SJCRH30 (cell line): ENCODE data around the gene SPIB. TPM values are rescaled to one million over a fixed set of nuclear protein-coding genes. Genes with fewer than 3 reads are reported as not detected.
A peak's percentile ranks its signal among the peaks of the same experiment; 100 is the strongest.

Source experiments
- DNase-seq, 2 experiments: peaks; one replicate each; pipeline ENCODE4 v3.0.0-alpha.2; 2015 to 2020
- H3K27ac ChIP-seq: fragments of 250-450 bp; sonication (Bioruptor Pico); 2 replicates; pipeline ENCODE4 v1.5.1; 2020; ENCODE audit warnings: mild to moderate bottlenecking, moderate library complexity
- H3K27me3 ChIP-seq: fragments of 250-450 bp; sonication (Bioruptor Pico); 2 replicates; pipeline ENCODE4 v1.5.1; 2020; ENCODE audit warnings: mild to moderate bottlenecking, moderate library complexity
- H3K36me3 ChIP-seq: fragments of 250-450 bp; sonication (Bioruptor Pico); 2 replicates; pipeline ENCODE4 v1.5.1; 2020; ENCODE audit warnings: mild to moderate bottlenecking, moderate library complexity
- H3K4me1 ChIP-seq: fragments of 250-450 bp; sonication (Bioruptor Pico); 2 replicates; pipeline ENCODE4 v1.5.1; 2020; ENCODE audit warnings: mild to moderate bottlenecking, moderate library complexity
- H3K4me3 ChIP-seq: fragments of 250-450 bp; sonication (Bioruptor Pico); 2 replicates; pipeline ENCODE4 v1.5.1; 2020; ENCODE audit warnings: mild to moderate bottlenecking, moderate library complexity
- H3K9me3 ChIP-seq: fragments of 250-450 bp; sonication (Bioruptor Pico); replicated peaks from 2 replicates; pipeline ENCODE4 v1.5.1; 2020; ENCODE audit warnings: mild to moderate bottlenecking, moderate library complexity
- total RNA-seq: library from RNA; depleted of rRNA; stranded (reverse); fragments of >200 nt; shearing (Covaris generic); gene quantifications from 2 replicates; pipeline ENCODE4 v1.2.3, GENCODE V29; 2014

The SPIB gene
- total RNA-seq, 1 experiment from 2014 or later, result 0.83 TPM

DNA sequence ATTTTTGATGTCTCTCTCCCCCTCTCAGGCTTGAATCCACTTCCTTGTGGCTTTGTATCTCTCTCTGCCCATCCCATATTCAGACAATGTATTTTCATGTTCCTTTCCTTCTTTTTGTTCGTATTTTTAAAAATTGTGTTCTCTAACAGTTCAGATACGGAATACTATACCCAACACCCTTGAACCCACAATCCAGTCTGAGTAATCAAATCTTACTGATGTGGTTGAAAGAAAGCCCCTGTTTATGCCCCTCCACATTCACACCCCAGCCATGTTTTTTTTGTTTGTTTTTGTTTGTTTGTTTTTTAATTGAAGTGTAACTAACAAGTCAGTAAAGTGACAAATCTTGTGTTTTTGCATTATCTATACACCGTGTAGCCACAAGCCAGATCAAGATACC is 1.4 kb downstream of the SPIB start:
- Histone ChIP-seq H3K27me3 (no peaks in the 10 kb centered on the region), H3K4me1 (peaks cover 6% of the 10 kb centered on the region; the same call in 1 of the 2 replicates), H3K27ac (no peak overlapping the region), H3K36me3 (no peaks in the 10 kb centered on the region; the same call in 1 of the 2 replicates), H3K4me3 (no peak overlapping the region), H3K9me3 (no peaks in the 10 kb centered on the region)
- no peak for DNase-seq

DNA sequence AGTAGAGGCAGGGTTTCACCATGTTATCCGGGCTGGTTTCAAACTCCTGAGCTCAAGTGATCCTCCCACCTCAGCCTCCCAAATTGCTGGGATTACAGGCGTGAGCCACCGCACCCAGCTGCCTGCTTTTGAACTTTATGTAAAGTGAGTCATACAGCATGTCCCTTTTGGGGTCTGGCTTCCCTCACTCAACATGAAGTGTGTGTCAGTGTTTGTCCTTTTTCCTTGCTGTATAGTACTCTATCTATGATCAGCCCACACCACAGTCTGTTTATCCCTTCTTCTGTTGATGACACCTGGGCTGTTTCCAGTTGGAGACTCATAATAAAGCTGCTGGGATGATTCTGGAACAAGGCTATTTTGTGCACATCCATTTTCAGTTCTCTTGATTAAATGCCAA is 2.1 kb downstream of the SPIB start:
- DNase-seq, result no peak
- no peaks in the 10 kb centered on the region for H3K27me3 ChIP-seq
- H3K27ac ChIP-seq, result no peak overlapping the region
- H3K4me3 ChIP-seq, result no peak overlapping the region
- peaks cover 6% of the 10 kb centered on the region; the same call in 1 of the 2 replicates for H3K4me1 ChIP-seq
- H3K9me3 ChIP-seq, result no peaks in the 10 kb centered on the region
- H3K36me3 ChIP-seq, result no peaks in the 10 kb centered on the region; the same call in 1 of the 2 replicates

DNA sequence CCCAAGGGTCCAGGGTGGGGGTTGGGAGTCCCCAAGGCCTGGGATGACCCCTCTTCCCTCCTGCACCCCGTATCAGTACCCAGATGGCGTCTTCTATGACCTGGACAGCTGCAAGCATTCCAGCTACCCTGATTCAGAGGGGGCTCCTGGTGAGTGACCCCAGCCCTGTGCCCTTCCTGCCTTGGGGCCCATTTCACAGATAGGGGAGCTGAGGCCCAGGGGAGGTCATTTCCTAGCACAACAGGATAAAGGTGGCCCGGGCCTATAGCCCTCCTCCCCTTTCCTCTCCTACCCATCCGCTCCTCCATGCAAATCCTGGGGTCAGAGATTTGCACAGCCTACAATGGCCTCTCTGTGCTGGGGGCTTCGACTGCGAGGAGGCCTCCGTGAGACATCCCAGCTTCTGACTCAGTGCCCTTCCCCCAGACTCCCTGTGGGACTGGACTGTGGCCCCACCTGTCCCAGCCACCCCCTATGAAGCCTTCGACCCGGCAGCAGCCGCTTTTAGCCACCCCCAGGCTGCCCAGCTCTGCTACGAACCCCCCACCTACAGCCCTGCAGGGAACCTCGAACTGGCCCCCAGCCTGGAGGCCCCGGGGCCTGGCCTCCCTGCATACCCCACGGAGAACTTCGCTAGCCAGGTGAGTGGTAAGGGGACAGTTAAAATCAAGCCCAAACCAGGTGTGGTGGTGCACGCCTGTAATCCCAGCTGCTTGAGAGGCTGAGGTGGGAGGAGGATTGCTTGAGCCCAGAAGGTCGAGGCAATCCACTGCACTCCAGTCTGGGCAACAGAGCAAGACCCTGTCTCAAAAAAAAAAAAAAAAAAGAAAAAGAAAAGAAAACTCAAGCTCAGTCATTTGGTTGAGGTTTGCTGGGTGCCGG is 3.9 kb downstream of the SPIB start:
- H3K4me3 ChIP-seq, result no peak overlapping the region
- no peak overlapping the region for H3K27ac ChIP-seq
- H3K27me3 ChIP-seq, result no peaks in the 10 kb centered on the region
- no peaks in the 10 kb centered on the region for H3K9me3 ChIP-seq
- no peak for DNase-seq
- H3K4me1 ChIP-seq, result peaks cover 6% of the 10 kb centered on the region; the same call in 1 of the 2 replicates
- H3K36me3 ChIP-seq, result no peaks in the 10 kb centered on the region

DNA sequence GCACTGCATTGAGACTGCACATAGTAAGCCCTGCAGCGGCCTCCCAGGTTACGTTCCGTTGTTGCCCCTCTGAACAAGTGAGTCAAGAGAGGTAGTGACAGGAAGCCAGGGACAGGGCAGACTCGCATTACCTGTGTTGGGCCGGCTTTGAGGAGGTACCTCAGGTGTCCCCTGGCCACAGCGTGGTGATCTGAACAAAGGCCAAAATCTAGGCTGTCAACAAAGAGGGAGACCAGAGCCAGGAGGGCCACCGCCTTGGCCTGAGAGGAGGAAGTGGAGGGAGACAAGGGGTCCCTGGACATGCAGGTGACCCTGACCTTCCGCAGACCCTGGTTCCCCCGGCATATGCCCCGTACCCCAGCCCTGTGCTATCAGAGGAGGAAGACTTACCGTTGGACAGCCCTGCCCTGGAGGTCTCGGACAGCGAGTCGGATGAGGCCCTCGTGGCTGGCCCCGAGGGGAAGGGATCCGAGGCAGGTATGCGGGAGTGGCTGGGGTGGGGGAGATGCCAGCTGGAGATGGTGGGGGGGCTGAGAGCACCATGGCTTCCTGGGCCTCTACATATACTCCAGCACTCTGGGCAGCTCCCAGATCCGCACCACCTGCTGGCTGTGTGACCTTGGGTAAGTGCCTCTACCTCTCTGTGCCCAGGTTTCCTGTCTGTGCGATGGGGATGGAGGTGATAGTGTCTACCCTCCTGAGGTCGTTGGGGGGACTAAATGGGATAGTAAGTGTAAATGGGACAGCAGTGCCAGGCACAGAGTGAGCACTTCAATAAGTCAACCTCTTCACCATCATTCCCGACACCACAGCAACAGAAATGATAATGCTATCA is 4.8 kb downstream of the SPIB start:
- Histone ChIP-seq H3K27ac (no peak overlapping the region), H3K27me3 (no peaks in the 10 kb centered on the region), H3K4me1 (peaks cover 5% of the 10 kb centered on the region; the same call in 1 of the 2 replicates), H3K36me3 (no peaks in the 10 kb centered on the region), H3K9me3 (no peaks in the 10 kb centered on the region), H3K4me3 (no peak overlapping the region)
- DNase-seq, result no peak

DNA sequence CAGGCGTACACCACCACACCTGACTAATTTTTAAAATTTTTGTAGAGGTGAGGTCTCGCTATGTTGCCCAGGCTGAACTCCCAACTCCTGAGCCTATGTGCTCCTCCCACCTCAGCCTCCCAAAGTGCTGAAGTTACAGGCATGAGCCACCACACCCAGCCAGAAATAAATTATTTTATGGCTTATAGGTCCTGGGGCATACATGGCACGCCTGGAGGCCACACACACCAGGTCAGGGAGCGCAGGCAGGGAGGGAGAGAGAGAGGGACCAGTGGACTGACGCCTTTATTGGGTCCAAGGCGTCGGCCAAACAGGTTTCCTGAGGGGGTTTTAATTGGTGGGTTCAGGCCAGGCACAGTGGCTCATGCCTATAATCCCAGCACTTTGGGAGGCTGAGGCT is 6.8 kb downstream of the SPIB start:
- Histone ChIP-seq H3K36me3 (no peaks in the 10 kb centered on the region), H3K4me3 (no peak overlapping the region), H3K27me3 (no peaks in the 10 kb centered on the region), H3K9me3 (no peaks in the 10 kb centered on the region), H3K4me1 (no peaks in the 10 kb centered on the region), H3K27ac (no peak overlapping the region)
- no peak for DNase-seq

DNA sequence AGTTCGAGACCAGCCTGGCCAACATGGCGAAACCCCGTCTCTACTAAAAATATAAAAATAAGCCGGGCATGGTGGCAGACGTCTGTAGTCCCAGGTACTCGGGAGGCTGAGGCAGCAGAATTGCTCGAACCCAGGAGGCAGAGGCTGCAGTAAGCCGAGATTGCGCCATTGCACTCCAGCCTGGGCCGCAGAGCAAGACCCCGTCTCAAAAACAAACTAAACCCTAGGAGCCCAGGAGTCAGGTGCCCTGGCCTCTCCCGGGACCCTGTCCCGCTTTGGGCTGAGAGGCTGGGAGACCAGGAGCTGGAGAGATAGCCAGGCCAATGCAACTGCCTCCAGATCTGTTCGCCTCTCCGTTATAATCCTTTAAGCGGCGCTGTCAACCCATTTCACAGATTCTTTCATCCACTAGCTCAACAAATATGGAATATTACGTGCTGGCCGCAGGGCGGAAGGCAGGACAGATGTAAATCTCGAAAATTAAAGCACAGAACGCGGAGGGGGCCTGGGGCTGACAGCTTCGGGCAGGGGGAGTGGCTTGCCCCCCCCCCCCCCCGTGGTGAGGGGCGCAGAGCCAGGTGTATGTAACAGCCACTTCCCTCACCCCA is 8.7 kb downstream of the SPIB start:
- Histone ChIP-seq H3K9me3 (no peaks in the 10 kb centered on the region), H3K27me3 (no peaks in the 10 kb centered on the region), H3K36me3 (no peaks in the 10 kb centered on the region), H3K4me3 (no peak overlapping the region), H3K4me1 (0 out of 2 replicates have a peak, but pooled peaks cover 3% of the 10 kb centered on the region), H3K27ac (no peak overlapping the region)
- no peak for DNase-seq

DNA sequence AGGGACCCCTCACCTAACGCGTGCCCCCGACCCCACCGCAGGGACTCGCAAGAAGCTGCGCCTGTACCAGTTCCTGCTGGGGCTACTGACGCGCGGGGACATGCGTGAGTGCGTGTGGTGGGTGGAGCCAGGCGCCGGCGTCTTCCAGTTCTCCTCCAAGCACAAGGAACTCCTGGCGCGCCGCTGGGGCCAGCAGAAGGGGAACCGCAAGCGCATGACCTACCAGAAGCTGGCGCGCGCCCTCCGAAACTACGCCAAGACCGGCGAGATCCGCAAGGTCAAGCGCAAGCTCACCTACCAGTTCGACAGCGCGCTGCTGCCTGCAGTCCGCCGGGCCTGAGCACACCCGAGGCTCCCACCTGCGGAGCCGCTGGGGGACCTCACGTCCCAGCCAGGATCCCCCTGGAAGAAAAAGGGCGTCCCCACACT is 9.3 kb downstream of the SPIB start:
- Histone ChIP-seq H3K4me3 (no peak overlapping the region), H3K27ac (no peak overlapping the region)

DNA sequence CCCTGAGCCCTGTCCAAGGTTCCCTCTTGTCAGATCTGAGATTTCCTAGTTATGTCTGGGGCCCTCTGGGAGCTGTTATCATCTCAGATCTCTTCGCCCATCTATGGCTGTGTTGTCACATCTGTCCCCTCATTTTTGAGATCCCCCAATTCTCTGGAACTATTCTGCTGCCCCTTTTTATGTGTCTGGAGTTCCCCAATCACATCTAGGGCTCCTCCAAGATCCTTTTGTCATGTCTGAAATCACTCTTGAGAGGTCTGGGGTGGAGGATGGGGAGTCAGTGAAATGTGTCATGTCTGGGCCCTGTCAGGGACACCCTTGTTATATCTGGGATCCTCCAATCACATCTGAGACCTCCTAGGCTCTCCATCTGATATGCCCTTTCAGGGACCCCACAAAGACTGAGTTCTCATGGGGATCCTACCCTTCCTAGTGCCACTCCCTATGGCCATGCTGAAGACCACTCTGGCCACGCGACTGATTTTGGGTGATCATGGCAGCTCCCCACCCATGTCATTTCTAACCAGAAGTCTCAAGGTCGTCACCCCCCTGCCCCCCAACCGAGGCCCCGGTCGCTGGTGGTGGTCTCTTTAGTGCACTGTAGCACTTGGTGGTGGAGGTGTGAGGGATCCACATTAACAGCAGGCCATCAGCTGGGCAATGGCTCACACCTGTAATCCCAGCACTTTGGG is 10.2 kb downstream of the SPIB start:
- Histone ChIP-seq H3K36me3 (no peaks in the 10 kb centered on the region), H3K27ac (no peak overlapping the region), H3K4me1 (peaks cover 11% of the 10 kb centered on the region; the same call in 1 of the 2 replicates), H3K9me3 (no peaks in the 10 kb centered on the region), H3K27me3 (no peaks in the 10 kb centered on the region), H3K4me3 (no peak overlapping the region)
- DNase-seq, result no peak

More for the DNA sequence above, 9.3 kb downstream of the SPIB start:
- H3K4me1 ChIP-seq, result 0 out of 2 replicates have a peak, but pooled peaks cover 4% of the 10 kb centered on the region
- H3K9me3 ChIP-seq, result no peaks in the 10 kb centered on the region
- H3K36me3 ChIP-seq, result no peaks in the 10 kb centered on the region
- DNase-seq, result no peak
- H3K27me3 ChIP-seq, result no peaks in the 10 kb centered on the region

DNA sequence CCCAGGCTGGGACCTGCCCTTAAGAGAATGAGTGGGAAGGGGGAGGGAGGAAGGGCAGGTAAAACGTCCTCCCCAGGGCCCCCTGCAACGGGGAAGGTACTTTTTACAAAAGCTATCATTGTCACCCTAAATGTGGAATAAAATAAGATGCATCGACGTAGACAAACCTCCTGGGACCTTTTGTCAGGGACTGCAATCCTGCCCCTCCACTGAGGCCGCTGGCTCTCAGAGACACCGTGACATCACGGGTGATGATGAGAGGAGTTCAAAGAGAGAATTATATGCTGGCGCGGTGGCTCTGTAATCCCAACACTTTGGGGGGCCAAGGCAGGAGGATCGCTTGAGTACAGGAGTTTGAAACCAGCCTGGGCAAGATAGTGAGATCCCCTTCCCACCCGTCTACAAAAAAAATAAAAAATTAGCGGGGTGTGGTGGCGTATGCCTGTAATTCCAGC is 12.2 kb downstream of the SPIB start:
- H3K27ac ChIP-seq, result peak overlapping the region; percentile 96
- no peaks in the 10 kb centered on the region for H3K36me3 ChIP-seq
- no peak for DNase-seq
- no peaks in the 10 kb centered on the region for H3K9me3 ChIP-seq
- no peaks in the 10 kb centered on the region for H3K27me3 ChIP-seq
- H3K4me3 ChIP-seq, result peak overlapping the region; percentile 67
- peaks cover 25% of the 10 kb centered on the region for H3K4me1 ChIP-seq

DNA sequence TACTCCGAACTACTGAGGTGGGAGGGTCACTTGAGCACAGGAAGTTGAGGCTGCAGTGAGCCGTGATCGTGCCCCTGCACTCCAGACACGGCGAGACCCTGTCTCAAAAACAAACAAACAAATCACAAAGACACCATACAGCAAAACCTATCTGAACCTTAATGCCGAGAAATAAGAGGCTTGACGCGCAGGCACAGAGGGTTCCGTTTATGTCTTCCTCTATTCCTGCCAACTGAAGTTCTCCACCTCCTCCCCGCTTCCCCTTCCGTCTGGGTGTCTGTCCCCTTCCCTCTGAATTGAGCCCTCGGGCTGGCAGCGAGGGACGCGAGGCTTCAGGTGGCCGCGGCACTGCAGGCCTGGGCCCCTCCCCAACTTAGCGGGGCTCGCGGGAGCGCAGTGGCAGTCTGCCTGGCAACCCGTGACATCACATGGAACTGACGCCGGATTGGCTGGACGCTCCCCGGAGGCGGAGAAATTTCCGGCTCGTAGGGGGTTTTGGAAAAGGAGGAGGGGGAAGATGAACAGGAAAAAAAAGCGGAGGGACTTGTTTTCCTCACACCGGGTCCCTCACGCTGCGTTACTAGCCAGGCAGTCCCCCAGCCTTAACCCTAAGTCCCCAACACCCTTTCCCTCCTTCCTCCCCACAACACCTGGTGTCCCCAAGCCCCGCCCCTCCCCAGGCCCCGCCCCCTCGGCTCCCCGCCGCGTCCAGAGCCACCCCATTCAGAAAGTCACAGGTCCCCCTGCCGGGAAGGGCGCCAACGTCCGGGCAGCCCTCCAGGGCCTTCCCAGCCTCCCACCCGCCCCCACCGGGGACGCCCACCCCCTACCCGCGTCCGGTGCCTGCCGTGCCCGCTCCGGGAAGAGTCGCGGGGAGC is 12.8 kb downstream of the SPIB start:
- H3K27ac ChIP-seq, result peak overlapping the region; percentile 96
- peak overlapping the region; percentile 67 for H3K4me3 ChIP-seq
- no peaks in the 10 kb centered on the region for H3K9me3 ChIP-seq
- no peaks in the 10 kb centered on the region for H3K27me3 ChIP-seq
- peaks cover 25% of the 10 kb centered on the region for H3K4me1 ChIP-seq
- DNase-seq, result peak; percentile 89 to 93
- H3K36me3 ChIP-seq, result no peaks in the 10 kb centered on the region

DNA sequence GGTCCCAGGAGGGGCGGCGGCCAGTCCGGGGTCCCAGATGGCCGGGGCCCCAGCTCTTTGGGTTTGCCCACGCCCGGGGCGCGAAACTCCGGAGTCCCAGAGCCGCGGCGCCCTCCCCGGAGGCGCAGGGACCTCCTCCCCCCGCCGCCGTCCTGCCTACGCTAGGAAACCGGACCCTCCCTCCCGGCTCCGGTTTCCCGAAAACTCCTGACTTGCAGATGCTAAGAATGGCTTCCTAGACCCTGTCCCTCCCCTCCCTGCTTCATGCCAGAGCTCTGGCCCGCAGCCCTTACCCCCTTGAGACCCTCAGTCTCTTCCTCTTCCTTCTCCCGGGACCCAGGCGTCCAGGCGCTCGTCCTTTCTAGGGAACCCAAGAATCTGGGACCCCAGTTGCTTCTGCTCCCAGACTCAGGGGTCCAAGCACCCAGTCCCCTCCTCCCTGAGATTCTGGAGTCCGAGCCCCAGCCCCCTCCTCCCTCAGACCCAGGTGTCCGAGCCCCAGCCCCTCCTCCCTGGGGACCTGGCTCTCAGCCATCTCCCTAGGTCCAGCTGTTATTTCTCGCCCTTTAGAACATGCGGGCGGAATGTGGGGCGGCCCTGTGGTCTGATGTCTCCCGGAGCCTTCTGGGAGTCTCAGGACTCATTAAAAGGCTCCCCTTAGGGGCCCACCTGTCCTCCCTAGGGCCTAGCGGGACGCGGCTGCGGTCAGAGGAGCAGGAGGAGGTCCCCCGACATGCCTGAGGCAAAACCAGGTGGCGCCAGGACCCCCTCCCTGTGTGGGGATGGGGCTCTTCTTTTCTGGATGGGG is 13.7 kb downstream of the SPIB start, which contains the start of gene MYBPC2:
Gene MYBPC2, plus strand, starts transcription at position 672 of the 808 bp plus-strand sequence. Its CDS starts 62 bp downstream, at position 734.
- Histone ChIP-seq H3K27ac (peak within 1 kb of the TSS; percentile 96), H3K4me3 (peak within 1 kb of the TSS; percentile 67), H3K9me3 (no peaks in the 10 kb centered on the region), H3K4me1 (peaks cover 25% of the 10 kb centered on the region), H3K36me3 (no peaks in the 10 kb centered on the region), H3K27me3 (no peaks in the 10 kb centered on the region)
- peak; percentile 98 to 99 for DNase-seq

DNA sequence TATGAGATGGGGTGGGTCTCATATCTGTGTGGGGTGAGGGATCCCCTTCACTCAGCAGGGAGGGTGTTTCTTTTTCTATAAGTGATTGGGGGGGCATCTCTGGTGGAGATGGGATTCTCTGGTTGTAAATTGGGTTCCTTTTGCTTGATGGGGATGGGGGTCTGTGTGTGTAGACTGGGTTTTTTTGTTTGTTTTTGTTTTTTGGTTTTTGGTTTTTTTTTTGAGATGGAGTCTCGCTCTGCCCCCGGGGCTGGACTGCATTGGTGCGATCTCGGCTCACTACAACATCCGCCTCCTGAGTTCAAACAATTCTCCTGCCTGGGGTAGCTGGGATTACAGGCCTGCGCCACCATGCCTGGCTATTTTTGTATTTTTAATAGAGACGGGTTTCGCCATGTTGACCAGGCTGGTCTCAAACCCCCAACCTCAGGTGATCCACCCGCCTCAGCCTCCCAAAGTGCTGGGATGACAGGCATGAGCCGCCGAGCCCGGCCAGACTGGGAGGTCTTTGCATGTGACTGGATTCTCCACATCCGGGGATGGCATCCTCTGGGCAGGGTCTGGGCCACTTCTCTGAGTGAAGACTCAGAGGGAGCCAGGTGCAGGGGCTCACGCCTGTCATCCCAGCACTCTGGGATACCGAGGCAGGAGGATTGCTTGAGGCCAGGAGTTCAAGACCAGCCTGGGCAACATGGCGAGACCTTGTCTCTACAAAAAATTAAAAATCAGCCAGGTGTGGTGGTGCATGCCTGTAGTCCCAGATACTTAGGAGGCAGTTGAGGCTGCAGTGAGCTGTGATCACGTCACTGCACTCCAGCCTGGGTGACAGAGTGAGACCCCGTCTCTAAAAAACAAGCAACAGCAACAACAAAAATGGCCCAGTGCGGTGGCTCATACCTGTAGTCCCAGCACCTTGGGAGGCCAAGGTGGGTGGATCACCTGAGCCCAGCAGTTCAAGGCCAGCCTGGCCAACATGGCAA is 14.8 kb downstream of the SPIB start:
- Histone ChIP-seq H3K36me3 (no peaks in the 10 kb centered on the region), H3K4me1 (peaks cover 25% of the 10 kb centered on the region), H3K4me3 (peak overlapping the region; percentile 67), H3K9me3 (no peaks in the 10 kb centered on the region), H3K27ac (peak overlapping the region; percentile 96), H3K27me3 (no peaks in the 10 kb centered on the region)
- peak; percentile 77 to 84 for DNase-seq
